Hepatocyte (in vitro differentiated cells): ENCODE data around the gene SH3RF1.

ENCODE experiments used
- EZH2 ChIP-seq: fragments of 200-600 bp; sonication (generic); IDR thresholded peaks from 2 replicates; pipeline ENCODE4 v1.6.1; 2016; ENCODE audit warnings: antibody characterized with exemption, mild to moderate bottlenecking, borderline replicate concordance
- TF ChIP-seq, protein P1 (sequence below): fragments of 200-600 bp; sonication (generic); IDR thresholded peaks from 2 replicates; pipeline ENCODE4 v1.5.1; 2016; ENCODE audit warnings: antibody characterized with exemption, mild to moderate bottlenecking; ENCODE audit not compliant: poor library complexity

- TF ChIP-seq, protein P1, sequence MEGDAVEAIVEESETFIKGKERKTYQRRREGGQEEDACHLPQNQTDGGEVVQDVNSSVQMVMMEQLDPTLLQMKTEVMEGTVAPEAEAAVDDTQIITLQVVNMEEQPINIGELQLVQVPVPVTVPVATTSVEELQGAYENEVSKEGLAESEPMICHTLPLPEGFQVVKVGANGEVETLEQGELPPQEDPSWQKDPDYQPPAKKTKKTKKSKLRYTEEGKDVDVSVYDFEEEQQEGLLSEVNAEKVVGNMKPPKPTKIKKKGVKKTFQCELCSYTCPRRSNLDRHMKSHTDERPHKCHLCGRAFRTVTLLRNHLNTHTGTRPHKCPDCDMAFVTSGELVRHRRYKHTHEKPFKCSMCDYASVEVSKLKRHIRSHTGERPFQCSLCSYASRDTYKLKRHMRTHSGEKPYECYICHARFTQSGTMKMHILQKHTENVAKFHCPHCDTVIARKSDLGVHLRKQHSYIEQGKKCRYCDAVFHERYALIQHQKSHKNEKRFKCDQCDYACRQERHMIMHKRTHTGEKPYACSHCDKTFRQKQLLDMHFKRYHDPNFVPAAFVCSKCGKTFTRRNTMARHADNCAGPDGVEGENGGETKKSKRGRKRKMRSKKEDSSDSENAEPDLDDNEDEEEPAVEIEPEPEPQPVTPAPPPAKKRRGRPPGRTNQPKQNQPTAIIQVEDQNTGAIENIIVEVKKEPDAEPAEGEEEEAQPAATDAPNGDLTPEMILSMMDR = no peak
- no peak for TF ChIP-seq EZH2
Observed at GRCh38 chr4:169279108-169279507, 8.4 kb upstream of the SH3RF1 start.
